Measurements from ENCODE around the gene F10.
"Not testable (repeated sequence)": the region's sequence is repeated elsewhere in the genome, so short reads cannot be mapped to it uniquely, and the experiment has no call there.

F10 gene

DNA sequence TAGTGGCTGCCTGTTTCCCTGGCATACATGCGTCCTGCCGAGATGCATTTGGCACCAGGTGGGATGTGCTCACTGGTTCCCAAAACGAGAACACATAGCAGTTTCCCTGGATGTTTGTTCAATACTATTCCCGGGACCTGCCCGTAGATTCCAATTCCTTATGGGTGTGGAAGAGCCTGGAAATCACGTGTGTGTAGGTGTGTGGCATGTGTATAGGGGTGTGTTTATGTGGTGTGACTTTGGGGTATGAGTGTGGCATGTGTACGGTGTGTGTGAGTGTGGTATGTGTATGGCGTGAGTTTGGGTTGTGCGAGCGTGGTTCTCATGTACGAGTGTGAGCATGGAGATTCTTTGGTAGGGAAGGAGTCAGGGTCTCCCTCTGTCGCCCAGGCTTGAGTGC is 19.9 kb upstream of the F10 start:
- no peak for DNase-seq

DNA sequence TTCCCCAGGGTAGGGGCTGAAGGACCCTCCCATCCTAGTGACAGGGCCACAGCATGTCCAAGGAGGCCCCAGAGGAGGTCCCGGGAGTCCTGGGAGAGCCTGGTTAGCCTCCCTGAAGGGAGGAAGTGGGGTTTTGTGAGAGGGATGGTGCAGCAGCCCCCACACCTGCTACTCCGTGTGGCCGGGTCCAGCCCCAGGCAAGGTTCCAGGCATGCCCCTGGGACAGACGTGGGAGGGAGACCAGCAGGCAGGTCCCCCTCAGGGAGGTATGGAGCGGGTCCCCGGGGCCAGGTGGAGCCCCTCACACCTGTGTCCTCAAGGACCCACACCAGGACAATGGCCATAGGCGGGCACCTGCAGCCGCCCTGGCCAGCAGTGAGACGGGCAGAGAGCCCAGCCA is 19.0 kb upstream of the F10 start:
- DNase-seq = no peak

DNA sequence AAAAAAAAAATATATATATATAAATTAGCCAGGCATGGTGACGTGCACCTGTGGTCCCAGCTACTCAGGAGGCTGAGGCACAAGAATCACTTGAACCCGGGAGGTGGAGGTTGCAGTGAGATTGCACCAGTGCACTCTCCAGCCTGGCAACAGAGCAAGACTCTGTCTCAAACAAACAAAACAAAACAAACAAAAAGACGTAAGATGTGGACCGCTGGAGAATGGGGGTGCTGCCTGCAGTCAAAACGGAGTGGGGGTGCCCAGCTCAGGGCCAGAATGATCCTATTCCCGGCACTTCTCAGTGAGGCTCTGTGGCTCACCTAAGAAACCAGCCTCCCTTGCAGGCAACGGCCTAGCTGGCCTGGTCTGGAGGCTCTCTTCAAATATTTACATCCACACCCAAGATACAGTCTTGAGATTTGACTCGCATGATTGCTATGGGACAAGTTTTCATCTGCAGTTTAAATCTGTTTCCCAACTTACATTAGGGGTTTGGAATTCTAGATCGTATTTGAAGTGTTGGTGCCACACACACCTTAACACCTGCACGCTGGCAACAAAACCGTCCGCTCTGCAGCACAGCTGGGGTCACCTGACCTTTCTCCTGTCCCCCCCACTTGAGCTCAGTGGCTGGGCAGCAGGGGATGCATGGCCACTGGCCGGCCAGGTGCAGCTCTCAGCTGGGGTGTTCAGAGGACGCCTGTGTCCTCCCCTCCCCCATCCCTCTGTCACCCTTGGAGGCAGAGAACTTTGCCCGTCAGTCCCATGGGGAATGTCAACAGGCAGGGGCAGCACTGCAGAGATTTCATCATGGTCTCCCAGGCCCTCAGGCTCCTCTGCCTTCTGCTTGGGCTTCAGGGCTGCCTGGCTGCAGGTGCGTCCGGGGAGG is 17.3 kb upstream of the F10 start, which contains the start of gene F7:
TSS of gene F7 (plus strand) at position 760 of the 889 bp plus-strand sequence. CDS start at position 811, 51 bp downstream.
- DNase-seq = no peak

DNA sequence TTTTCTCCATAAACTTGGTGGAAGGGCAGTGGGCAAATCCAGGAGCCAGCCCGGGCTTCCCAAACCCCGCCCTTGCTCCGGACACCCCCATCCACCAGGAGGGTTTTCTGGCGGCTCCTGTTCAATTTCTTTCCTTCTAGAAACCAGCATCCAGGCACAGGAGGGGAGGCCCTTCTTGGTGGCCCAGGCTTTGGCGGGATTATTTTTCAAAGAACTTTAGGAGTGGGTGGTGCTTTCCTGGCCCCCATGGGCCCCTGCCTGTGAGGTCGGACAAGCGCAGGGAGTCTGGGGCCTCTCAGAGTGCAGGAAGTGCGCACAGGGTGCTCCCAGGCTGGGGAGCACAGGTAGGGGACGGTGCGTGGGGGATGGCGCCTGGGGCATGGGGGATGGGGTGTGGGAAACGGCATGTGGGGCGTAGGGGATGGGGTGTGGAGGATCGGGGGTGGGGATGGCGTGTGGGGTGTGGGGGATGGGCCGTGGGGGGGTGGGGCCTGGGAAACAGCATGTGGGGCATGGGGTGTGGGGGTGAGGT is 16.6 kb upstream of the F10 start:
- DNase-seq = no peak

DNA sequence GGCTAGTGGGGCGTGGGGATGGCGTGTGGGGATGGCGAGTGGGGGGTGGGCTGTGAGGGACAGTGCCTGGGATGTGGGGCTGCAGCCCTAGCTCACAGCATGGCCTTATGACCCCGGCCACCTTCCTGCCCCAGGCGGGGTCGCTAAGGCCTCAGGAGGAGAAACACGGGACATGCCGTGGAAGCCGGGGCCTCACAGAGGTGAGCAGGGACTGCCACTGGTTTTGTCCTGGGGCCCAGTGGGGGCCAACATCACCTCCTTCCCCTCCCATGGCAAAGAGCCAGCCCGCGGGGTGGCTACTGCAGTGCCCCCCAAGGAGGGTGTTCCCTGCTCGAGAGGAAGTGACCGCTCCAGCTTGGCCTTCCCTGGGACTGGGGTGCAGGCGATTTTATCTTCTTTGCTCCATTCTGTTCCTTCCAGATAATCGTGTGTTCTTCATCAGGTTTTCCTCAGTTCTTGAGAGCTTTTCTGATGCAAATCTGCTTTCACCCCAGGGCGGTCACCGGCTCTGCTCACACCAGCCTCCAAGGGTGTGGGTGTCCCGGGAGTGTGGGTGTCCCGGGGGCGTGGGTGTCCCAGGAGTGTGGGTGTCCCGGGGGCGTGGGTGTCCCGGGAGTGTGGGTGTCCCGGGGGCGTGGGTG is 15.8 kb upstream of the F10 start:
- no peak for DNase-seq

DNA sequence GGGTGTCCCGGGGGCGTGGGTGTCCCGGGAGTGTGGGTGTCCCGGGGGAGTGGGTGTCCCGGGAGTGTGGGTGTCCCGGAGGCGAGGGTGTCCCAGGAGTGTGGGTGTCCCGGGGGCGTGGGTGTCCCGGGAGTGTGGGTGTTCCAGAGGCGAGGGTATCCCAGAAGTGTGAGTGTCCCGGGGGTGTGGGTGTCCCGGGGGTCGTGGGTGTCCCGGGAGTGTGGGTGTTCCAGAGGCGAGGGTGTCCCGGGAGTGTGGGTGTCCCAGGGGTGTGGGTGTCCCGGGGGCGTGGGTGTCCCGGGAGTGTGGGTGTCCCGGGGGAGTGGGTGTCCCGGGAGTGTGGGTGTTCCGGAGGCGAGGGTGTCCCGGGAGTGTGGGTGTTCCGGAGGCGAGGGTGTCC is 14.1 kb upstream of the F10 start:
- not testable (repeated sequence) for DNase-seq

DNA sequence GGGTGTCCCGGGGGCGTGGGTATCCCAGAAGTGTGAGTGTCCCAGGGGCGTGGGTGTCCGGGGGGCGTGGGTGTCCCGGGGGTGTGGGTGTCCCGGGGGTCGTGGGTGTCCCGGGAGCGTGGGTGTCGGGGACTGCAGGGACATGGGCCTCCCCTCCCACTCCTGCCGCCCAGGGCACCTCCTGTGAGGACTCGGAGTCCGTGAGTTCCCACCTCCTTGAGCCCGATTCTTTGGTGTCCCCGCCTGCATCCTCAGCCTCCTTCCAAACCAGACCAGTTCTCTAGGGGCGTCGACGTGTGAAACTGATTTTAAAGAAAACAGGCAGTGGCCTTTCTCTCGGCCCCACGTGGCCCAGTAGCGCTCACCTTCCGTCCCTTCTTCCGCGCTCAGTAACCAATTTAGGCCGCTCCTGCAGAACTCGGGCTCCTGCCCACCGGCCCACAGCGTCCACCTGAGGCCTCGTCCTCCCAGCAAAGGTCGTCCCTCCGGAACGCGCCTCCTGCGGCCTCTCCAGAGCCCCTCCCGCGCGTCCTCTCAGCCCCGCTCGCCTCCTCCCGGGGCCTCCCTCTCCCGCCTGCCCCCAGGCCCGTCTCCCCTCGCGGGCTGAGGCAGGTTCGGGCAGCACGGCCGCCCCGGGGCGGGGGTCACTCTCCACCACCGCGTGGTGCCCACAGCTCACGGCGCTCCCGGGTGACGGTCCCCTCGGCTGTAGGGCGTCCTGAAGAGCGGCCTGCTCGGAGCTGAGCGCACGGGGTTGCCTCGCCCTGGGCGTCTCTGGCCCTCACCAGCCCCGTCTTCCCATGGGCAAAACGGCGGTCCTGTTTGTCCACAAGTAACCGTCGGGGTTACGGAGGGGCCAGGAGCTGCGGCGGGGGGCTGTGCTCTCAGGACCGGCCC is 13.2 kb upstream of the F10 start:
- no peak for DNase-seq

DNA sequence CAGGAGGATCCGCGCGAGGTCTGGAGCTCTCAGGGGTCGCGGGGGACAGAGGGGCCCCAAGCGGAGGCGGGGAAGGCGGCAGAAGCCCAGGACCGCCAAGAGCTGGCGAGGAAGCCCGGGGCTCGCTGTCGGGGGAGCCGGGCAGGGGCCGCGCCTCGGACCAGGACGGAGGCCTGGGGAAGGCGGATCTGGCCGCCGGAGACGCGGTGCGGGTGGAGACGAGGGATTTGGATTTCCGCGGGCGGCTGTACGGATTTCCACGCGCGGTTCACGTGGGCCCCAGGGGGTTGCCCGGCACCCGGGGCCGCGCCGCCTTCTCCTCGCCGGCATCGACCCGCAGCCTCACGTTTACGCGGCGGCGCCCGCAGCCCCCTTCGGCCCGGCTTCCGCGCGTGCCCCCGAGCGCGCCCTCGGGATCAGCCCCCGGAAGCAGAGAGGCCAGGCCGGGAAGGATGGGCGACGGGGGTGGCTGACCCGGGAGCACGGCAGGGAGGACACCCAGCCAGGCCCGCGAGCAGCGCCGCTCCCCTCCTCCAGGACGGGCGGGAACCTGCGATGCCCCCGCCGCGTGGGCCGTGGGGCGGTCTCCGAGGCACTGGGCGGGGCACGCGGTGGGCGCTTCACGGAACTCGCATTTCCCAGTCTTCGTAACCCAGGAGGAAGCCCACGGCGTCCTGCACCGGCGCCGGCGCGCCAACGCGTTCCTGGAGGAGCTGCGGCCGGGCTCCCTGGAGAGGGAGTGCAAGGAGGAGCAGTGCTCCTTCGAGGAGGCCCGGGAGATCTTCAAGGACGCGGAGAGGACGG is 12.3 kb upstream of the F10 start:
- DNase-seq = no peak

DNA sequence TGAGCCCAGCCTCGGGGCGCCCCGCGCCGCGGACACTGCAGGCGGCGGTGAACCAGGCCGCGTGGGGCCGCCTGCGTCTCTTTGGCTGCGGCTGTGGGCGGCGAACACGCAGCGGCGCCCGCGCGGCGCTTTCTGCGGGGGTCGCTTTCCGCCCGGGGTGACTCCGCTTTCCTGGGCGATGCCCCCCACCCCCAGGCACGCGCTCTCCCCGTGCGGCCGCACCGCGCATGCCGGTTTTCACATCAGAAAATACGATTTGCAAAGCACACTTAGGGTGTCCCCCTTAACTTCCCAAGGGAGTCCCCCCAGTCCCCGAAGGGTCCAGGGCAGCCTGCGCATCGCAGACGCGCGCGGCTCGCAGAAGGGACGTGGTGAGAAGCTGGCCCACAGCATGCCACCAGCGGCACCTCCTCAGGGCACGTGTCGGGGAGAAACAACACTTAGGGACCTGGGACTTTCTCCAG is 11.7 kb upstream of the F10 start:
- no peak for DNase-seq

DNA sequence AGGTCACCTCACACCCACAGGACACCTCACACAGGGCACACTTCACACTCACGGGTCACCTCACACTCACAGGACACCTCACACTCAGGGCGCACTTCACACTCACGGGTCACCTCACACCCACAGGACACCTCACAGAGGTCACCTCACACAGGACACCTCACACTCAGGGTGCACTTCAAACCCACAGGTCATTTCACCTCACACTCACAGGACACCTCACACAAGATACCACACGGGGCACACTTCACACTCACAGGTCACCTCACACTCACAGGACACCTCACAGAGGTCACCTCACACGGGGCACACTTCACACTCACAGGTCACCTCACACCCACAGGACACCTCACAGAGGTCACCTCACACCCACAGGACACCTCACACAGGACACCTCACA is 10.8 kb upstream of the F10 start:
- DNase-seq = not testable (repeated sequence)

DNA sequence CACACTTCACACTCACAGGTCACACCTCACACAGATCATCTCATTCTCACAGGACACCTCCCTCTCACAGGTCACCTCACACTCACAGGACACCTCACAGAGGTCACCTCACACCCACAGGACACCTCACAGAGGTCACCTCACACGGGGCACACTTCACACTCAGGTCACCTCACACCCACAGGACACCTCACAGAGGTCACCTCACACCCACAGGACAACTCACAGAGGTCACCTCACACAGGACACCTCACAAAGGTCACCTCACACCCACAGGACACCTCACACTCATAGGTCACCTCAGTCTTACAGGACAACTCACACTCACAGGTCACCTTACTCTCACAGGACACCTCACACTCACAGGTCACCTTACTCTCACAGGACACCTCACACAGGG is 10.1 kb upstream of the F10 start:
- not testable (repeated sequence) for DNase-seq

DNA sequence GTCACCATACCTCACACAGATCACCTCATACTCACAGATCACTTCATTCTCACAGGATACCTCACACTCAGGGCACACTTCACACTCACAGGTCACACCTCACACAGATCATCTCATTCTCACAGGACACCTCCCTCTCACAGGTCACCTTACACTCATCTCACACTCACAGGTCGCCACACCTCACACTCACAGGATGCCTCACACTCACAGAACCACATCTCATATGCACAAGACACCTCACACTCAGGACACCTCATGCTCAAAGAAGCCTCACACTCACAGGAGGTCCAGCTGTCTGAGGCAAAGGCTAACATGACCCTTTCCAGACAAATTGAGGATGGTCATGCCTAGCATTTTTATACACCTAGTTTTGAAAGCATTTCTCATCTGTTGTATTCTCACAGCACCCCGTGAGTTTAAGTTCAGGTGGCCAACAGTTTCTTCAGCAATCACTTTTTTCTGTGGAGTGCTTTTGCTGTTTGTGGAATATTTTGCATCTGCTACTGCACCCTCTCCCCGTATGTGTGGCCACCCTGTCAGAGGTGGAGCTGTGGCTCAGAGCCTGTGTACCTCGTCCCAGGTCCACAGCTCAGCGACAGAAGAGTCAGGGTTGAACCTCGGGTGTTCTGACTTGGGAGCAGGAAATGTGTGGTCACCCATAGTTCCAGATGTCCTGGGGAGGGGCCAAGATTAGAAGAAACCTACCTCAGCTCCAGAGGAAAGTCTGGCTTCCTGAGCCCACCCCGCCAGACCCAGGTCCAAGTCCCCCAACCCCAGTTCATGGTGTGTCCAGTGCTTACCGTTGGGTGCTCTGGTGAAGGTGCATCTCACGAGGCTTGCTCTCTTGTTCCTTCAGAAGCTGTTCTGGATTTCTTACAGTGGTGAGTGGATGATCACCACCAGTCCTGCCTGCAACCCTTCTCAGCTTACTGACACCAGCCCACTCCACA is 9.4 kb upstream of the F10 start:
- DNase-seq = no peak

DNA sequence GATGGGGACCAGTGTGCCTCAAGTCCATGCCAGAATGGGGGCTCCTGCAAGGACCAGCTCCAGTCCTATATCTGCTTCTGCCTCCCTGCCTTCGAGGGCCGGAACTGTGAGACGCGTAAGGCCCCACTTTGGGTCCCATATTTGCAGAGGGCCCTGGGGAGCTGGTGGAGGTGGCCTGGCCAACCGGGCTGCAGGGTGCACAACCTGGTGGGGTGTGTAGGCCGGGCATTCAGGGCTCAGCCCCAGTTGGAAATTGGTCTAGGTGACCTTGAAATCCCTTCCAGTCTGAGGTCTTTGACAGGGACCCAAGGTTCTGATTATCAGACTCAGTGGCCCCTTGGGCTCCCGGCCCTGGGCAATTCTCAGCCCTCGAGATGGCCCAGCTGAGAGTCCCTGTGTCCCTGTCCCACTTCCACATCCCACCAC is 8.7 kb upstream of the F10 start:
- no peak for DNase-seq

DNA sequence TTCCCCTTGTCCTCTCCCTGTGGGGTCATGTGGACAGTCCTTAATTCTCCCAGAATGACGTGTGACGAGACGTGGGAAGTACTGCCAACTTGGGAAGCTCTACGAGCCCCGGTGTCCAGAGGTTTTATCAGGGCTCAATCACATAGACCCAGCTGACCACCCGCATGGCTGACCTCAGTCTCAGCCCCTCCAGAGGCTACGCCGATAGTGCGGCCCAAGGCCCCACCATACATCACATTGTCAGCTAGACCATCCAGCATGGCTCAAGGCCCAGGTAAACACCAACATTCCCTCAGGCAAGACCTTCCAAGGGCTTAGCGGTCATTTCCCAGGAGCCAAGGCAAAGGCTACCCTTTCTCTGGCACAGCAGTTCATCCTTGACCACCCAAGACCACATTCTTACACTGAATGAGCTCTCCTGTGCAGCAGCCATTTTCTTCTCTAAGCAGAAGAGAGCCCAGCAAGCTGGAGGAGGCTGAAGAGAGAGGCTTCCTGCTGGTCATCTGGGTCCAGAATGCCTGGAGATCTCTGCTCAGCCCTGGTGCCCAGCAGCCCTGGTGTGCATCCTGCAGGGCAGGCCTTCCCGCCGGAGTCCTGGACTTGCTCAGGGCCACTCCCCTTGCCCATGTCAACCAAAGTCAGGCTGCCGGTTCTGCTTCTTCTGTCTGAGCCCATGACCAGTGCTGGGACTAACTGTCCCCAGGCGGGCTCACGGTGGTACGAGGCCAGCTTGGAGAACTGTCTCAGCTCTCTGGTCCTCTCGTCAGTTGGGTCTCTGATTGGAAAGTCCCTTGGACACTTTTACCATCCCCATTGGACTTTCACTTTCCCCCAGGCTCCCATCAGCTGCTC is 7.9 kb upstream of the F10 start:
- DNase-seq = no peak

DNA sequence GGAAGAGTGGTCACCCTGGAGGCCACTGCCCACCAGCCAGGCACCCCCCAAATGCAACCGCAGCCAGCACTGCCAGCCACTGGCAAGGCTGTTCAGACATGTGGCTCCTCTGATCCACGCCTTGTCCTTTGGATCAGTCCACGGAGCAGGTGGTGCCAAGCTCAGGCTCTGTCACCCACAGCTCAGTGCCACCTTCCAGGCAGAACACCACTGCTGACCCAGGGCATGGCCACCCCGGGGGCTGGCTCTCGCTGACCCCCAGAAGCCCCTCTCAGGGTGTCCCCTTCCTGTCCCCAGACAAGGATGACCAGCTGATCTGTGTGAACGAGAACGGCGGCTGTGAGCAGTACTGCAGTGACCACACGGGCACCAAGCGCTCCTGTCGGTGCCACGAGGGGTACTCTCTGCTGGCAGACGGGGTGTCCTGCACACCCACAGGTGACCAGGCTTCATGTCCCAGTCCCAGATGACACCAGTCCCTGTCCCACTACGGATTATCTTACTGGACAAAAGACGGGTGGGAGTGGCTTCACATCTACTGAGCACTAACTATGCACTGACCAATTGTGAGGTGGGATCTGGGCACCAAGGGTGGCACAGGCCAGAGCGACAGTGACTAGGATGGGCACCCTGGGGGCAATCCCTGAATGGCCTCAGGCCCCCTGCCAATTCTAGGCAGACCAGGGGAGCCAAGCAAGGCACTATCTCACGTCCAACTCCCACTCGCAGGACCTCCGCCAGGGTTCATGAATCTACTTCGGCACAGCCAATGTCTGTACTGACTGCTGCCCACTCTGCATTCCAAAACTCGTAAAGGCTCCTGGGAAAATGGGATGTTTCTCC is 7.0 kb upstream of the F10 start:
- no peak for DNase-seq

DNA sequence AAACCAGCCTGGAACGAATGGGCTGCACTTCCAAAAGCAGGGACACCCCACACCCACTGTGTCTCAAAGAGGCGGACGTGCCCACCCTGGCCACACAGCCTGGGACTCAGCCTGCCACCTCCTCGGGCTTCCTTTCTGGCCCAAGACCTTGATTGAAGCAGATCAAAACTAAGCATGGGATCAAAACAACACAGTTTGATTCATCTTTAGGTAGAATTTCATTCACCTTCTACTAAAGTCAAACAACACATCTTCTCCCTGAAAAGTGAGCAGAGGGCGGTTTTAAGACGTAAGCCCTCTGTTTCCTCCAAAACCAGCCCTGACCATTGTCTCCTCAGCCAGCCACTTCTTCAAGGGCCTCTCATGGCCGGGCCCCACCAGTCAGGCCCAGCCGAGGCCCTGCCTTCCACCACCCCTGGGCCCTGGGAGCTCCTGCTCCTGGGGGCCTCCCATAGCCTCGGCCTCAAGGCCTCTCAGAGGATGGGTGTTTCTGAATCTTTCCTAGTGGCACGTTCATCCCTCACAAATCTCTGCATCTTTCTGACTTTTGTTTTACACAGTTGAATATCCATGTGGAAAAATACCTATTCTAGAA is 6.3 kb upstream of the F10 start:
- DNase-seq = no peak

DNA sequence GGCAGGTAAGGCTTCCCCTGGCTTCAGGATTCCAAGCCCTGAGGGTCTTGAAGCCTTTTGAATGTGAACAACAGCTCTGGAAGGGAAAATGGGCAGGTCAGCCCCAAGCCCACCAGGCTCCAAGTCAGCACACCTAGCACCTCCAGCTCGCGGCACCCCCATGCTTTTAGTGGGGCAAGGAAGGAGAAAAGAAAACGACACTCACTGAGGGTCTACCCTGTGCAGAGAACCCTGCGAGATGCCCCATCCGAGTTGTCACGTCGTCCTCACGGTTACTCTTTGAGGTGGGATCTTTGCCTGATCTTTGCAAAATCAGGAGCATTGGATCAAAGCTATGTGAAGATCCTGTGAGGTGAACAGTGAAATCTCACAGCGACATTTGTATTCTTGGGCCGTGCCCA is 5.7 kb upstream of the F10 start:
- DNase-seq = no peak

DNA sequence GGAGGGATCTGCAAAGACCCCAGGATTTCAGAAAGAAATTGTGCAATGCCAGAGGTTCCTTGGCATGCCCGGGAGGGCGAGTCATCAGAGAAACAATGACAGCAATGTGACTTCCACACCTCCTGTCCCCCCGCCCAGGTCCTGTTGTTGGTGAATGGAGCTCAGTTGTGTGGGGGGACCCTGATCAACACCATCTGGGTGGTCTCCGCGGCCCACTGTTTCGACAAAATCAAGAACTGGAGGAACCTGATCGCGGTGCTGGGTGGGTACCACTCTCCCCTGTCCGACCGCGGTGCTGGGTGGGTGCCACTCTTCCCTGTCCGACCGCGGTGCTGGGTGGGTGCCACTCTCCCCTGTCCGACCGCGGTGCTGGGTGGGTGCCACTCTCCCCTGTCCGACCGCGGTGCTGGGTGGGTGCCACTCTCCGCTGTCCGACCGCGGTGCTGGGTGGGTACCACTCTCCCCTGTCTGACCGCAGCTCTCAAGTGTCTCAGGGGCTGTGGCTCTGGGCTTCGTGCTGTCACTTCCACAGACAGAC is 5.2 kb upstream of the F10 start:
- no peak for DNase-seq
